H54 (cell line): ENCODE data around the gene SLC4A3.

Experiments
- DNase-seq: peaks from one replicate; pipeline ENCODE4 v3.0.0; 2011; ENCODE audit warnings: low spot score, mixed read lengths; ENCODE audit not compliant: insufficient read length
- FAIRE-seq: peaks from 3 replicates; lab custom pipeline; 2011; peaks lifted over from hg19 to GRCh38; lab: Jason Lieb, UNC
- POLR2A ChIP-seq: IDR thresholded peaks from 2 replicates; pipeline ENCODE4 v1.6.1; 2011; ENCODE audit warnings: low read depth, mild to moderate bottlenecking, low read length

Gene SLC4A3

DNA sequence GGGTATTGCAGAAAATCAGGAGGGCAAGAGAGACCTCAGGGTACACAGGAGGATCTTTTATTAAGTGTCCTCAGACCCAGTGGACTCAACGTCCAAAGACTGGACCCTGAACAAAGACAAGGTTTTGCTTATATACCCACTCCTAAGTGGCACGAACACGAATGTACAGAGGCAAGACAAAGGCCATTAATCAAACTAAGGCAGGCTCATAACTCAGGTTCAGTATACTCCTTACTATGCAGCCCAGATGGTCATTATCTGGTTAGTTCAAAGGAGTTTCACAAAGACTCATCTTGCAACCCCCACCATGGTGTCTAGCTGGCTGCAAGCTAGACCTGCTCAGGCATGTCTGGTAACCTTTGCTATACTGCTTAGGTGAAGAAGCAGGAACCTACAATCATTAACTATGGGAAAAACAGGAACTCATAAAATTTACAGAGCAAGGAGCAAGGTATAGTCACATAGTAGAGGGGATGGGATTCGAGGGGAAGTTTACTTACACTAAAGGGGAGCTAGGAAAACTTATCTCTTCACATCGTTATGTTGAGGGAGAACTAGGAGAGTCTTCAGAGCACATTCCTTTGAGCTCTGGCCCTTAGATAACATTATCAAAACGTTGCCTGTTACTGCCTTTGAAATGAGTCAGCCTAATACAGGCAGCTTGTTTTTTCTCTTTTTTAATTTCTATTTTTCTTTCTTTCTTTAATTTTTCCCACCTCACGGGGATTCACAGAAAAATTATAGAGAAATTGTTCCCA, 33.9 kb downstream of the SLC4A3 start:
- DNase-seq = no peak
- TF ChIP-seq POLR2A = no peak
- no peak for FAIRE-seq

DNA sequence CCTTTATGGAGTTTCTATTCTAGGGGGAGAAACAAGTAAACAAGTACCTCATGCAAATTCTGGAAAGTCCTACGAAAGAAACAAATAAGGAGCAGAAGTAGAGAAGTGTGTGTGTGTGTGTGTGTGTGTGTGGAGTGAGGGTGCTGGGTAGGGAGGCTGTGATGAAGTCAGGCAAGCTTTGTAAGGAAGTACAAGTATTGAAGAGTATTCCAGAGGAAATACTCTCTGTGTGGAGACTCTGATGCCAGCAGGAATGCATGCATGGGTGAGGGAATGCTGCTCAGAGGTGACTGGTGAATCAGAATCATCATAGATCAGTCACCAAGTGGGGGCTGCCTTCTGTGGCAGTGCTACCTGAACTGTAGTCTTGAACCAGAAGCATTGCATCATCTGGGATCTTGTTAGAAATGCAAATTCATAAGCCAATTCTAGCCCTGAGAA, 34.5 kb downstream of the SLC4A3 start:
- FAIRE-seq = no peak
- TF ChIP-seq POLR2A = no peak
- DNase-seq = no peak

DNA sequence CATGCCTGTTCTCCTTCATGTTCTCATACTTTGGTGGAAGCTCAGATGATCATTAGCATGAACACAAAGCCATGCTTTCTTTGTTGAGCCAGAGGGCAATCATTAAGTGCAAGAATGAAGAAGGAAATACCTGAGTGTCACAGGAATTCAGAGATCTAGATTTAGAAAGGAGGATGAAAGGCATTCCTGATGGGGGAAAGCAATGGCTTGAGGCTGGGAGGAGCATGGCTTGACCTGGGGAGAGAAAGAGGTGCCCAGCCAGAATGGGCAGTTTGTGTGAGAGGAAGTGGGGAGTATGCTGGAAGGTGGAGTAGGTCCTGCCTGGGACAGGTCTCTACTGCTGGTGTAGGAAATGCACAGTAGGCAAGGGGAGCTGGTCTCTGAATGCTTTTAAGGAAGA, 35.1 kb downstream of the SLC4A3 start:
- no peak for TF ChIP-seq POLR2A
- FAIRE-seq (no peak), DNase-seq (no peak)

DNA sequence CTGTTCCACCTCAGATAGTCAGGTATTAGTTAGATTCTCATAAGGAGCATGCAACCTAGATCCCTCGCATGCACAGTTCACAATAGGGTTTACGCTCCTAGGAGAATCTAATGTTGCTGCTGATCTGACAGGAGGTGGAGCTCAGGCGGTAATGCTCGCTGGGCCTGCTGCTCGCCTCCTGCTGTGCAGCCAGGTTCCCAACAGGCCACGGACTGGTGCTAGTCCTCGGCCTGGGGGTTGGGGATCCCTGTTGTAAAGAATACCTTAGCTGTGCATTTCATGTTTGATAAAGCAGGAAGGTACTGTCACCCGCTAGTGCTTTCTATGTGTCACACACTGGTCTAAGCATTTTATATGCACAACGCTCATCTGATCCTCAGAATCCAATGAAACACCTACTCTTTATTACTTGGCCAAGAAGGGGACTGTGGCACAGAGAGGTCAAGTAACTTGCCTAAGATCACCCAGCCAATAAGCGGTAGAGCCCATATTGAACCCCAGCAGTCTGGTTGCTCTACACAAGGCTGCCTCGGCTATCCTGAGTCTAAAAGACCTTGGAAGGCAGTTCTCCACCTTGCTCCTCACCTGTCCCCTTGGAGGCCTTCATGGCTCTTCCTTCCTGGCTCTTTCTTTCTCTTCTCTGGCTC, 35.8 kb downstream of the SLC4A3 start:
- FAIRE-seq (no peak), DNase-seq (no peak)
- TF ChIP-seq POLR2A = no peak

DNA sequence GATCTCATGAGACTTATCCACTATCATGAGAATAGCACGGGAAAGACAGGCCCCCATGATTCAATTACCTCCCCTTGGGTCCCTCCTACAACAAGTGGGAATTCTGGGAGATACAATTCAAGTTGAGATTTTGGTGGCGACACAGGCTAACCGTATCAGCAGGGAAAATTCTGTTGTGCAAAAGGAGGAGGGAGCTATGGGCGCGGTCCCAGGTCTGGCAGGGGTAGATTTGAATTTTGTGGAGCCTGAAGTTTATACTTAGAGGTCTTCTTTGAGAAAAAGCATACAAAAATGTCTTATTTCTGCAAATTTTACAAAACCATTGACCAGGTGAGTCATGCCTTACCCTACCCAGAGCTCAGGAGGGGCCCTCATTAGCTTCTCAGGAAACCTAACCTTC, 36.6 kb downstream of the SLC4A3 start:
- FAIRE-seq = no peak
- TF ChIP-seq POLR2A = no peak
- DNase-seq = no peak

DNA sequence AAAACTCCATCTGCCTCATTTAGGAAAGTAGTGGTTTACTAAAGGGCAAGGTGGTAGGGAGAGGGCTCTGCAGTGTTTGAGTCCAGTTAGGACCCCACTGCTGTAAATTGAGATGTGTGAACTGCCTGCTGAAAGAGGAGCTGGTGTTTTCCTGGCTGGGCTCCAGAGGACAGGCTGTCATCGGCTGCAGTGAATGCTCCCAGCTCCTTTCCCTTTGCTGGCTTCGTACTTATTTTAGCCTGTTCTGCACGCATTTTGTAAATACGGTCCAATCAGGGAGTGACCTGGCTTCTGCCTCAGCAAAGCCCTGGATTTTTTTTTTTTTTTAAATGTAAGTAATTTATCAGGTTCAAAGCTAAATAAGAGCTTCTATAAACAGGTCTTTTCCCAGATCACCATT, 37.5 kb downstream of the SLC4A3 start:
- TF ChIP-seq POLR2A = no peak
- DNase-seq (no peak), FAIRE-seq (no peak)

DNA sequence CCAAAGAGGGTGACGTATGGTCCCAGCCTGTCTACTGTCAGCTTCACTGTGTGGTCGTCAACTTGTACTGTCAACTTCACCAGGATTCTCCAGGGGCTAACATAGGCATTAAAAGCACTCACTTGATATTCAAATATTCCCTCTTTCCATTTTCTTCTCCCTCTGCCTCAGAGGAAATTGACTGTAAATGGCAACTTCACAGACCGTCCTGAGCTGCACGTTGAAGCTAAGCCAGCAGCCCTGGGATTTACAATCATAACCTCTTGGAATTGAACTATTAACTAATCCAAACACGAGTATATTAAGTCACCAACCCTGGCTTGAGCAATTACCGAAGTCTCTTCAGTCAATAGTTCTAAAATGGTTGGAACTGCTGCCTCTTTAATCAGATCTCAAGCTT, 38.5 kb downstream of the SLC4A3 start:
- FAIRE-seq (no peak), DNase-seq (no peak)
- TF ChIP-seq POLR2A = no peak

DNA sequence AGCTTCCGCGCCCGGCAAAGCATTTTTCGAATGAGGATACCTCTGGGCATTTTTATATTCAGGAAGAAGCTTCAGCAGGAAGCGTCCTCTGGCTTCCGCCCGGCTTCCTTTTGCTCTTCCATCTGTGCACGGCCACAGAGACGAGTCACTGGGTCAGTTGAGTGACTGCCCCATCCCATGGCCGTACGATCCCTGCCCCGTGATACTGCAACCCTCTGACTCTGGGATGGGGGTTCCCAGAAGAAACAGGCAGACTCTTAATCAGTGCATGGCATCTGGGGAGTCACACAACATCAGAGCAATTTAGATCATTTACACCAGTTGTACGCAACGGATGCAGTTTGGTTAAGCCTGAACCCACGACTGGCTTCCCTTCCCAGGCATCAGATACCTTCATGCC, 40.9 kb downstream of the SLC4A3 start:
- DNase-seq (no peak), FAIRE-seq (no peak)
- TF ChIP-seq POLR2A = no peak

DNA sequence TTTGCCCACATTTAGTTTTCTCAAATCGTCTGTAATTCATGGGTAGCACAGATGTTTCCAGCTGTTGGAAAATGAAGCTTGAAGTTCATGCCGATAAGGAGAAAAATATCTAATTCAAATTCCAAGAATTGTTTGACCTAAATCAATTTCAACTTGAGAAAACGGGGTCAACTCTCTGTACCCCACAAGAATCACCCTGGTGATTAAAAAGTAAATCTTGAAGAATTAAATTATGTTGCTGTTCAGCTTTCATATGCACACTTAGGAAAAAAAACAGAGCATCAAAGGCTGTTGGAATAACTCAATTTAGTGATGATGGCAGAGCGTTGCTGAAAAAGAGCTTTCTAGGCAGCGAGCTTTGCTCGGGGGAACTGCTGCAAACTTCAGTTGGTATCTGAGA, 43.0 kb downstream of the SLC4A3 start:
- DNase-seq = no peak
- no peak for TF ChIP-seq POLR2A
- no peak for FAIRE-seq

DNA sequence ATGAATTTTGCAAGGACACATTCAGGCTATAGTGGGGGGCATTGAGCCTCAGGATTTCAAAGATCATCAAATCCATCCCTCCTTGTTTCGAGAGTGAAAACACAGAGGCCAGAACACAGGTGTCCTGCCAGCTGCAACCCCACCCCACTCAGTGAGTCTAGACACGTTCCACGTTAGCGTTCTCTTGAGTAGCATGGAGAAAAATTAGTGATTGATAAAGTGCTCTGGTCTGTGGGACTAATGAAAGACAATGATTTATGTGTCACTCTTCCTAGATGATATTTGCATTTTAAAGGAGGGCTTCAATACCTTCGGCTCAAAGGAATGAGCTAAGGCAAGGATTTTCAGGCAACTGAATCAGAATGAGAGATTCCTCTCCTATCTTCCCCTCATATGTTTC, 43.8 kb downstream of the SLC4A3 start:
- no peak for TF ChIP-seq POLR2A
- no peak for DNase-seq
- FAIRE-seq = no peak

DNA sequence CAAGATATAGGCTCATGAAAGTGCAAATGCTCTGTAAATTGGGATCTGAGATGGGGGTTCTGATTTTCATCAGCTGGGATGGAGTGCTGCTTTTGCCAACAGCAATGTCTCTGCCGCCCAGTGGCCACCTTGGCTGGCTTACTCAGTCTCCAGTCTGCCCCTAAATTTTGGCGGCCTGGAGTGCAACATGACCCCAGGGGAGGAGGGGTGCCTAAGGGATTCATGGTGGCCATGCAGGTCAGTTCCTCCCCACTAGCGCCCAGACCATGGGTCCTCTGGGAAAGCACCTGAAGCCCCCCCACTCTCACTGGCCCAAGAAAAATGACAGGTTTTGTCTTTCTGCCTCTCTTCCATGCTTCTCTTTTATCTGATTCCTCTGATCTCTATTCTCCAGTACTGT, 45.0 kb downstream of the SLC4A3 start:
- no peak for FAIRE-seq
- TF ChIP-seq POLR2A = no peak
- DNase-seq = no peak

DNA sequence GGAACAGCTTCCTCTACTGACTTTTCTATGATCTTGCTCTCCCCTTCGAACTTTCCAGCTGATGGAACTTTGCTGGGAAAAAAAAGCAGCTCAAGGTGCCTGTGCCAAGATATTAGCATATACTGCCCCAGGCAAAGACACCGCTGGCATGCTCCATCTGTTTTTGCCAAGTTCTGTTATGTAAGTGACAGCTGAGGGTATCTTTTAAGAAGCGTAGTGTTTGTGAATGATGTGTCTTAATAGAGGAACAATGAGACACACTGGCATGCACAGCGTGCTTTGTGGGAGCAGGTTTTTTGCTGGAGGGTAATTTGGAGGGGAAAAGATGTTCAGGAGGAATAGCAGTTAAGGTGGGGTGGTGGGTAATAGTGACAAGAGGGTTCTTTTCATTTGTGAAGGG, 47.8 kb downstream of the SLC4A3 start:
- no peak for TF ChIP-seq POLR2A
- FAIRE-seq (no peak), DNase-seq (no peak)

DNA sequence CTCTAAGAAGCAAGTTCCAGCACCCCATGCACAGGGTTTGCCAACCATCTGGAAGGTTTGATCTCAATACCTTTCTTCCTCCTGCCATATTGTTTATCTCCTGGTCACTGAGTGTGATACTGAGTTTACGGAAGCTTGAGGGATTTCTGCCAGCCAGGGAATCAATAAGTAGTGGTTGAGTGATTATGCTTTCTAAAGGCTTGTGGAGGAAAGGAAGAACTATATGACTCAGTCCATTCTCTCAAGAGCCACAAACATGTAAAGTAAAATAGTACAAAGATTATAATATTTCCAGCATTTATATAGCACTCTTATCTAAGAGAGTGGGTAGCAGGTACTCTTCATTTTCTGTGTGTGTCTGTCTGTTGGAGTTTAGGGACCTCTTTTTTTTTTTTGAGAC, 49.2 kb downstream of the SLC4A3 start:
- no peak for FAIRE-seq
- no peak for DNase-seq
- no peak for TF ChIP-seq POLR2A

DNA sequence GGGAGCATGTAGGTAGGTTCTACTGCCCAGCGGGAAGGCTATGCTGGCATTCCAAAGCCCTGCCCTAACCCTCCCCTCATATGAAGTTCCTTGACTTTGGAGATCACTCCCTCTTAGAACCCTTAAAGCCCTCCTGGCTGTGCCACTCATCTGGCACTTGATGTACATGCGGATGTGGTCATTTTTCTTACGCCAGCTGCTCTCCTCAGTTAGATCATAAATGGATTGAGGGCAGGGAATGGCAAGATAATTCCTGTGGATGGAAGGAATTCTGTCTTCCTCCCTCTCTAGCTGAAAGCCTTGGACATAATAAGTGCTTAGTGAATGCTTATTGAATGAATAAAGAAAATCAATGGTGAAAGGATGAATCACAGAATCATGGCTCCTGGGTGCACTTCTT, 51.6 kb downstream of the SLC4A3 start:
- FAIRE-seq (no peak), DNase-seq (no peak)
- TF ChIP-seq POLR2A = no peak

DNA sequence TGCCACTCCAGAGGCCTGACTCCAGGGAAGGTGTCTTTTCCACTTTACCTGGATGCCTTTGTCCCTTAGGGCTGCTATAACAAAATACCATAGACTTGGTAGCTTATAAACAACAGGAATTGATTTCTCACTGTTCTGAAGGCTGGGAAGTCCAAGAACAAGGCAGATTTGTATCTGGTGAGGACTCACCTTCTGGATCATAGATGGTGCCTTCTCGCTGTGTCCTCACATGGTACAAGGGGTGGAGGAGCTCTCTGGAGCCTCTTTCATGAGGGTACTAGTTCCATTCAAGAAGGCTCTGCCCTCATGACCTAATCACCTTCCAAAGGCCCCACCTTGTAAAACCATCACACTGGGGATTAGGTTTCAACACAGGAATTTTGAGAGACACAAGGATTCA, 52.1 kb downstream of the SLC4A3 start:
- DNase-seq (no peak), FAIRE-seq (no peak)
- TF ChIP-seq POLR2A = no peak
